Stimulated activated CD8-positive, alpha-beta memory T cell treated with anti-CD3 and anti-CD28 coated beads, Interleukin-7, amount 100 ng/mL, for 1 hour (primary cell): Measurements from ENCODE around the gene STXBP2.

Experiments
- DNase-seq, 2 donors: peaks; one replicate each; pipeline ENCODE4 v3.0.0-alpha.2; 2020; ENCODE audit warnings: low read depth in 2 of 2

Gene STXBP2

GRCh38 chr19:7636691-7637373 lies at the start of gene STXBP2:
TSS of gene STXBP2 (plus strand) at chr19:7637110. CDS start at chr19:7637150, 40 bp downstream.
- DNase-seq: peak; percentile 89

GRCh38 chr19:7589822-7590221 lies 47.1 kb upstream of the STXBP2 start:
- no peak for DNase-seq

GRCh38 chr19:7590256-7590655 lies 46.7 kb upstream of the STXBP2 start:
- DNase-seq: no peak

- no peak for DNase-seq
Observed at GRCh38 chr19:7595466-7596133, 41.3 kb upstream of the STXBP2 start, which contains the start of gene CAMSAP3. TSS of gene CAMSAP3 (plus strand) at chr19:7595863. CDS start at chr19:7596003, 140 bp downstream.

- no peak for DNase-seq
Observed at GRCh38 chr19:7596211-7596937, 40.5 kb upstream of the STXBP2 start.

GRCh38 chr19:7597689-7598088 lies 39.2 kb upstream of the STXBP2 start:
- no peak for DNase-seq

- DNase-seq: no peak
Observed at GRCh38 chr19:7598180-7598579, 38.7 kb upstream of the STXBP2 start.

GRCh38 chr19:7600721-7601120 lies 36.2 kb upstream of the STXBP2 start:
- no peak for DNase-seq

- DNase-seq: no peak
Observed at GRCh38 chr19:7602240-7602934, 34.5 kb upstream of the STXBP2 start.

- DNase-seq: no peak
Observed at GRCh38 chr19:7602935-7603497, 33.9 kb upstream of the STXBP2 start.

- no peak for DNase-seq
Observed at GRCh38 chr19:7603919-7604318, 33.0 kb upstream of the STXBP2 start.

GRCh38 chr19:7605490-7606222 lies 31.3 kb upstream of the STXBP2 start:
- DNase-seq: no peak

GRCh38 chr19:7606289-7606688 lies 30.6 kb upstream of the STXBP2 start:
- DNase-seq: no peak

GRCh38 chr19:7607212-7607873 lies 29.6 kb upstream of the STXBP2 start:
- DNase-seq: no peak

- no peak for DNase-seq
Observed at GRCh38 chr19:7607874-7608560, 28.9 kb upstream of the STXBP2 start.

GRCh38 chr19:7610491-7611240 lies 26.2 kb upstream of the STXBP2 start:
- no peak for DNase-seq

- no peak for DNase-seq
Observed at GRCh38 chr19:7611541-7612279, 25.2 kb upstream of the STXBP2 start.
